Panc1 (cell line): ENCODE measurements around the gene NARS2. TPM values are rescaled to one million over a fixed set of nuclear protein-coding genes. Genes with fewer than 3 reads are reported as not detected.

Experiments
- ATAC-seq: fragments of 200-7000 bp; cut with Tn5 transposase; 2 replicates; pipeline ENCODE4 v1.9.1; 2020; ENCODE audit warnings: mild to moderate bottlenecking, moderate library complexity
- BruUV-seq: library from RNA; stranded (reverse); fragments of 400-500 nt; replicated peaks from 2 replicates; lab custom pipeline; 2021; lab: Mats Ljungman, UMichigan
- CTCF ChIA-PET: fragments of 300-600 bp; sonication (Branson Sonifier 250); formaldehyde crosslinking; loops from one replicate; lab custom pipeline; 2022; ENCODE audit warnings: antibody characterized with exemption; lab: Charles Lee
- POLR2A ChIA-PET: fragments of 300-600 bp; sonication (Branson Sonifier 250); formaldehyde crosslinking; loops from one replicate; lab custom pipeline; 2022; ENCODE audit warnings: antibody characterized with exemption; lab: Charles Lee
- DNase-seq: peaks from one replicate; pipeline ENCODE4 v3.0.0-alpha.2; 2010; ENCODE audit warnings: low read depth, low spot score
- H3K27ac ChIP-seq: 2 replicates; pipeline ENCODE4 v1.5.1; 2011; ENCODE audit warnings: mild to moderate bottlenecking, low read length, inconsistent platforms
- H3K27me3 ChIP-seq: fragments of 200-500 bp; sonication (Bioruptor generic); 2 replicates; pipeline ENCODE4 v1.6.0; 2014; ENCODE audit warnings: low read length, inconsistent platforms; ENCODE audit not compliant: control insufficient read depth, insufficient read depth
- H3K36me3 ChIP-seq: fragments of 200-500 bp; sonication (Bioruptor generic); 2 replicates; pipeline ENCODE4 v1.5.1; 2014; ENCODE audit warnings: inconsistent platforms, mild to moderate bottlenecking, low read length, moderate library complexity; ENCODE audit not compliant: control insufficient read depth, insufficient read depth
- H3K4me1 ChIP-seq: 2 replicates; pipeline ENCODE4 v1.5.1; 2011; ENCODE audit warnings: inconsistent platforms, mild to moderate bottlenecking, low read length, moderate library complexity; ENCODE audit not compliant: control insufficient read depth, insufficient read depth
- H3K4me3 ChIP-seq, 2 experiments: 2 replicates each; pipeline ENCODE4 v1.5.1; 2011 to 2012; ENCODE audit warnings: low read depth in 2 of 2, low read length in 2 of 2, mild to moderate bottlenecking in 2 of 2, inconsistent platforms in 1 of 2, moderate library complexity in 1 of 2
- H3K9me3 ChIP-seq: fragments of 200-500 bp; sonication (Bioruptor generic); 2 replicates; pipeline ENCODE4 v1.5.1; 2014; ENCODE audit warnings: low read depth, mild to moderate bottlenecking, inconsistent platforms, low read length, moderate library complexity; ENCODE audit not compliant: control insufficient read depth, insufficient read depth
- POLR2AphosphoS5 ChIP-seq: IDR thresholded peaks from 2 replicates; pipeline ENCODE4 v1.6.1; 2012; ENCODE audit warnings: mild to moderate bottlenecking, low read depth, low read length, moderate library complexity
- REST ChIP-seq, 2 experiments: IDR thresholded peaks; 2 replicates each; pipeline ENCODE4 v1.6.1; 2011 to 2012; ENCODE audit warnings: low read depth in 2 of 2, control low read depth in 1 of 2, low read length in 1 of 2, mild to moderate bottlenecking in 1 of 2, moderate library complexity in 1 of 2; ENCODE audit not compliant: insufficient read depth in 1 of 2
- SIN3A ChIP-seq: IDR thresholded peaks from 2 replicates; pipeline ENCODE4 v1.6.1; 2012; ENCODE audit warnings: low read depth, mild to moderate bottlenecking, low read length, moderate library complexity, borderline replicate concordance; ENCODE audit not compliant: insufficient read depth
- TCF7L2 ChIP-seq: IDR thresholded peaks from 2 replicates; pipeline ENCODE4 v1.6.1; 2011; ENCODE audit warnings: mild to moderate bottlenecking, low read depth, low read length, inconsistent platforms
- in situ Hi-C: cut with HindIII; loops from 2 replicates; pipeline ENCODE4 v1.10.0; 2016; ENCODE audit warnings: low sequenced_read_pairs, low pct_unique_long_range_greater_than_20kb
- intact Hi-C: fragments of 100-400 bp; cut with micrococcal nuclease; formaldehyde crosslinking; loops from one replicate; pipeline ENCODE4 v1.10.0; 2022; ENCODE audit not compliant: unreplicated experiment
- total RNA-seq: library from RNA; stranded (reverse); gene quantifications from one replicate; pipeline ENCODE4 v1.2.1, GENCODE V29; 2021; ENCODE audit not compliant: unreplicated experiment
- TF ChIP-seq, protein P1 (sequence below): fragments of 450-650 bp; IDR thresholded peaks from 2 replicates; pipeline ENCODE4 v1.5.1; 2017; ENCODE audit warnings: mild to moderate bottlenecking

Gene NARS2
- total RNA-seq, 1 experiment from 2014 or later = 29.8 TPM

DNA sequence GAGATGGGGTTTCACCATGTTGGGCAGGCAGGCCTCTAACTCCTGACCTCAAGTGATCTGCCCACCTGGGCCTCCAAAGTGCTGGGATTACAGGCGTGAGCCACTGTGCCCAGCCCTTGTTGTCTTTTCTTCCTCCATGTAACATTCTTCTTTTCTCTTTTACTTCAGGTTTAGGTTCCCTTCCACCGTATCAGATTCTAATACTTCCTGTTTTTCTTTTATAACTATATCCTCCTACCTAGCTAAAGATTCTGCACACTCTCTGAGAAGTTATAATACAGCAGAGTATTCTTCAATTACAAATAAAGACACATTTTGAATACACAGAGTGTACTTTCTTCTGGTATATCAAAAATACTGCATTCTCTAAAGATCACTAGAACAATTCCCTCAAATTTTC is 123.8 kb downstream of the NARS2 start:
- DNase-seq (no peak), ATAC-seq (no peak)
- ChIA-PET POLR2A (no interaction called here), CTCF (no interaction called here)
- TF ChIP-seq, protein P1, sequence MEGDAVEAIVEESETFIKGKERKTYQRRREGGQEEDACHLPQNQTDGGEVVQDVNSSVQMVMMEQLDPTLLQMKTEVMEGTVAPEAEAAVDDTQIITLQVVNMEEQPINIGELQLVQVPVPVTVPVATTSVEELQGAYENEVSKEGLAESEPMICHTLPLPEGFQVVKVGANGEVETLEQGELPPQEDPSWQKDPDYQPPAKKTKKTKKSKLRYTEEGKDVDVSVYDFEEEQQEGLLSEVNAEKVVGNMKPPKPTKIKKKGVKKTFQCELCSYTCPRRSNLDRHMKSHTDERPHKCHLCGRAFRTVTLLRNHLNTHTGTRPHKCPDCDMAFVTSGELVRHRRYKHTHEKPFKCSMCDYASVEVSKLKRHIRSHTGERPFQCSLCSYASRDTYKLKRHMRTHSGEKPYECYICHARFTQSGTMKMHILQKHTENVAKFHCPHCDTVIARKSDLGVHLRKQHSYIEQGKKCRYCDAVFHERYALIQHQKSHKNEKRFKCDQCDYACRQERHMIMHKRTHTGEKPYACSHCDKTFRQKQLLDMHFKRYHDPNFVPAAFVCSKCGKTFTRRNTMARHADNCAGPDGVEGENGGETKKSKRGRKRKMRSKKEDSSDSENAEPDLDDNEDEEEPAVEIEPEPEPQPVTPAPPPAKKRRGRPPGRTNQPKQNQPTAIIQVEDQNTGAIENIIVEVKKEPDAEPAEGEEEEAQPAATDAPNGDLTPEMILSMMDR = no peak
- no peak for TF ChIP-seq TCF7L2
- TF ChIP-seq POLR2AphosphoS5 = no peak
- TF ChIP-seq REST (IDR thresholded peaks at IDR 0.05; ENCODE audit: insufficient read depth in 1 of 2, low read depth in 2 of 2, low read length in 1 of 2) = no peak
- TF ChIP-seq SIN3A = no peak
- H3K9me3 ChIP-seq = no peaks in the 10 kb centered on the region
- H3K27me3 ChIP-seq = no peaks in the 10 kb centered on the region
- no peaks in the 10 kb centered on the region for H3K4me1 ChIP-seq
- no peaks in the 10 kb centered on the region for H3K36me3 ChIP-seq
- in situ Hi-C loops (no loop called here), intact Hi-C loops (no loop called here)
- H3K27ac ChIP-seq = no peak overlapping the region
- no TSS peak for BruUV-seq
- no peak overlapping the region for H3K4me3 ChIP-seq

DNA sequence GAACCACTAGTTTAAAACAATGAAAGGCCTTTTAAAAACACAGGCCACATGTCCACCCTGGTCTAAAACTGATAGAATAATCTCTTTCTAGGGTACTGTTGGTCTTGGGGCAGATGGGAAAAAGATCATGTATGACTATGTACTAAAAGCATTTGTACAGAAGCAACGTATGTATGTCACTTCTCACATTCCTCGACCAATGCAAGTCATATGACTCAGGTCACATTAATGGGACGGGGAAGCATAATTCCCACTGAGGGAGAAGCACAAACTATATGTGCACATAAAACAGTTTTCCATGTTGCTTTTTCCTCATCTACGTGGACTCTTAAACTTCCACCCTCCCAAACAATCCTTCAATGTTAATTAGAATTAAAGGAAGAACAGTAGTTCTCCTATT is 124.8 kb downstream of the NARS2 start:
- DNase-seq (no peak), ATAC-seq (no peak)
- H3K36me3 ChIP-seq = no peaks in the 10 kb centered on the region
- in situ Hi-C loops = no loop called here
- intact Hi-C loops = no loop called here
- no peak for TF ChIP-seq SIN3A
- TF ChIP-seq POLR2AphosphoS5 = no peak
- TF ChIP-seq REST (IDR thresholded peaks at IDR 0.05; ENCODE audit: insufficient read depth in 1 of 2, low read depth in 2 of 2, low read length in 1 of 2) = no peak
- TF ChIP-seq, protein P1 = no peak
- TF ChIP-seq TCF7L2 = no peak
- CTCF ChIA-PET = no interaction called here
- POLR2A ChIA-PET = no interaction called here
- H3K4me3 ChIP-seq = no peak overlapping the region
- no peaks in the 10 kb centered on the region for H3K27me3 ChIP-seq
- no peaks in the 10 kb centered on the region for H3K4me1 ChIP-seq
- H3K9me3 ChIP-seq = no peaks in the 10 kb centered on the region
- no TSS peak for BruUV-seq
- H3K27ac ChIP-seq = no peak overlapping the region
